H1 (cell line): ENCODE results near the gene DFFB. TPM values are rescaled to one million over a fixed set of nuclear protein-coding genes. Genes with fewer than 3 reads are reported as not detected.

Experiments
- SP2 ChIP-seq: IDR thresholded peaks from 2 replicates; pipeline ENCODE4 v1.6.1; 2012; ENCODE audit warnings: mild to moderate bottlenecking, low read length, inconsistent platforms
- polyA plus RNA-seq, 7 experiments: library from polyadenylated mRNA; depleted of rRNA in 3 of 7; stranded (reverse) in 5 of 7; unstranded in 2 of 7; fragments of >200 nt in 5 of 7; fragments of 200-250 nt in 2 of 7; gene quantifications; 1 replicate in 5 of 7; 2 replicates in 1 of 7; 4 replicates in 1 of 7; pipeline versions ENCODE4 v1.2.1 to v1.2.3, GENCODE V29; 2011 to 2013; ENCODE audit warnings: missing spikeins in 2 of 7, mixed read lengths in 2 of 7
- total RNA-seq: library from RNA; stranded (reverse); fragmentation: NEBNext Ultra II Directional; extraction: Animal tissue kit (Norgen Biotek cat#: 25700); gene quantifications from 2 replicates; pipeline ENCODE4 v1.2.1, GENCODE V29; 2021
- TF ChIP-seq, protein P1 (sequence below), 3 experiments: IDR thresholded peaks; 1 replicate in 2 of 3; 2 replicates in 1 of 3; pipeline versions ENCODE4 v1.5.1 to v1.6.1; 2011; ENCODE audit warnings: low read length in 3 of 3, mild to moderate bottlenecking in 3 of 3, inconsistent platforms in 2 of 3, low read depth in 1 of 3, moderate library complexity in 1 of 3; ENCODE audit not compliant: insufficient read depth in 1 of 3; ENCODE audit errors: control extremely low read depth in 1 of 3

Gene DFFB
- total and polyA plus RNA-seq, 2 of the 8 experiments (the other 6 are each of a cell fraction or from before 2014, with no cell fraction given): 8.6 to 11.9 TPM

DNA sequence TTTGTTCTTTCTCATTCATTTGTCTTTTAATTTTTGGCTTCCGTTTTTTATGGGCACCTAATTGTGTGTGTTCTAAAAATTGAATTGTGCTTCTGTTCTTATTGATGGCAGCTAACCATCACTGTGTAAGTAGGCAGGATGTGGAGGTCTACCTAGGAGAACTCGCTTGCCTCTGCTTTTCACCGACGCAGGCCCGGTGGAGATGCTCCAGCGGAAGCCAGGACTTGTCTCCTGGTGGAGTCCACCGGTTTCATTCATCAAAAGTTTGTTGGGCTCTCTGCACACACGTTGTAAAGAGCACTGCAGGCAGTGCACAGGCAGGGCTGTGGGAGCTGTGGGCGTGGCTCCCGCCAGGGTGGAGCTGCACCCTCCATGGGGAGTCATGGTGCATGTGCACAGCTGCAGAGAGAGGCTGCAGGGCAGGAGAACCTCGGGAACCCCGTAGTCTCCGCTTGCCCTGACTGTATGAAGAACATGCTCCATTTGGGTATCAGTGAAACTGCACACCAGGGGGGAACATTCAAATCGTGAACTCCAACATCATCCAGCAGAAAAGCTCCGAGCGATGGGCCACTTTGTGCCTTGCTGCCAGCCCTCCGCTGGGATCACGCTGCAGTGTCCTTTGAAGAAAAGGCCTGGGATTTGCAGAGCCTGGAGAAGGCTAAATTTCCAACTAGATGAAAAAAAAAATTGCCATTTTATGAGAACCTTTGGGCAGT, 48.8 kb downstream of the DFFB start (continued):
- TF ChIP-seq, protein P1, sequence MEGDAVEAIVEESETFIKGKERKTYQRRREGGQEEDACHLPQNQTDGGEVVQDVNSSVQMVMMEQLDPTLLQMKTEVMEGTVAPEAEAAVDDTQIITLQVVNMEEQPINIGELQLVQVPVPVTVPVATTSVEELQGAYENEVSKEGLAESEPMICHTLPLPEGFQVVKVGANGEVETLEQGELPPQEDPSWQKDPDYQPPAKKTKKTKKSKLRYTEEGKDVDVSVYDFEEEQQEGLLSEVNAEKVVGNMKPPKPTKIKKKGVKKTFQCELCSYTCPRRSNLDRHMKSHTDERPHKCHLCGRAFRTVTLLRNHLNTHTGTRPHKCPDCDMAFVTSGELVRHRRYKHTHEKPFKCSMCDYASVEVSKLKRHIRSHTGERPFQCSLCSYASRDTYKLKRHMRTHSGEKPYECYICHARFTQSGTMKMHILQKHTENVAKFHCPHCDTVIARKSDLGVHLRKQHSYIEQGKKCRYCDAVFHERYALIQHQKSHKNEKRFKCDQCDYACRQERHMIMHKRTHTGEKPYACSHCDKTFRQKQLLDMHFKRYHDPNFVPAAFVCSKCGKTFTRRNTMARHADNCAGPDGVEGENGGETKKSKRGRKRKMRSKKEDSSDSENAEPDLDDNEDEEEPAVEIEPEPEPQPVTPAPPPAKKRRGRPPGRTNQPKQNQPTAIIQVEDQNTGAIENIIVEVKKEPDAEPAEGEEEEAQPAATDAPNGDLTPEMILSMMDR (IDR thresholded peaks at IDR 0.05; ENCODE audit: control extremely low read depth in 1 of 3, insufficient read depth in 1 of 3, low read depth in 1 of 3, low read length in 3 of 3): no peak
- TF ChIP-seq SP2: no peak
